SU-DHL-6 (cell line): ENCODE results near the gene HTR2C.

Experiments
- CTCF ChIP-seq: fragments of 200-600 bp; sonication (generic); IDR thresholded peaks from one replicate; pipeline ENCODE4 v1.5.1; 2017; ENCODE audit warnings: antibody characterized with exemption, mild to moderate bottlenecking, low read length, moderate library complexity; ENCODE audit not compliant: insufficient read depth, poor library complexity, severe bottlenecking
- EZH2phosphoT487 ChIP-seq: fragments of 200-600 bp; sonication (generic), shearing (Covaris generic); conservative IDR thresholded peaks from 2 replicates; pipeline ENCODE4 v1.6.1; 2018; ENCODE audit warnings: mild to moderate bottlenecking, antibody characterized with exemption, low read length, moderate library complexity, mixed read lengths

DNA sequence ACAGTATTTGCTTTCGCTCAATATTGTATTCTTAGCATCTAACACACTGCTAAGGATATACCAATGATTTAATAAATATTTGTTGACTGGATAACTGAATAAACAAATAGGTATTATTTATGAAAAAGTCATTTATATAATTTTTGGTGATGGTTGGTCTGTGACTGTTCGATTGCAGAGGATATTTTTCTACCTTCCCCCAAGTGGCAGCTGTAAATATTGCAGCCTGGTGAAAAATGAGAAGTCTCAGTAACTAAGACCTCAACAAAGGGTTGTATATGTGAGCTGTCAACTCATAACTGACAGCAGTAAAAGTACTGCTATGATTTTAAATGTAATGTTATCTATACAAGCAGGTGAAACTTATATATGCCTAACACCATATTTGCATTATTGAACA lies 36.0 kb downstream of the HTR2C start:
- TF ChIP-seq CTCF = no peak
- no peak for TF ChIP-seq EZH2phosphoT487
